Thoracic aorta (tissue), 2 donors: ENCODE measurements around the gene PLEKHG3. TPM values are rescaled to one million over a fixed set of nuclear protein-coding genes. Genes with fewer than 3 reads are reported as not detected.

ENCODE experiments used
- ATAC-seq: fragments of 150-250 bp; one replicate; pipeline ENCODE4 v1.8.0; 2017; ENCODE audit warnings: low read depth; ENCODE audit not compliant: insufficient number of reproducible peaks, low FRiP score
- DNase-seq: peaks from one replicate; pipeline ENCODE4 v3.0.0-alpha.2; 2020; ENCODE audit warnings: low spot score
- H3K27ac ChIP-seq, 2 donors: fragments of 200-600 bp; sonication (generic); 1 replicate in 1 of 2; 2 replicates in 1 of 2; pipeline ENCODE4 v1.5.1; 2016; ENCODE audit warnings: mild to moderate bottlenecking in 2 of 2, moderate library complexity in 2 of 2
- H3K27me3 ChIP-seq: fragments of 200-600 bp; sonication (generic); replicated peaks from 2 replicates; pipeline ENCODE4 v1.6.0; 2016; ENCODE audit warnings: mild to moderate bottlenecking; ENCODE audit not compliant: insufficient read depth
- H3K36me3 ChIP-seq: fragments of 200-600 bp; sonication (generic); one replicate; pipeline ENCODE4 v1.5.1; 2016
- H3K4me1 ChIP-seq, 2 donors: fragments of 200-600 bp; sonication (generic); 1 replicate in 1 of 2; 2 replicates in 1 of 2; pipeline versions ENCODE4 v1.5.1 to v1.6.0; 2016; ENCODE audit warnings: low read depth in 2 of 2, mild to moderate bottlenecking in 1 of 2; ENCODE audit not compliant: control insufficient read depth in 1 of 2
- H3K4me3 ChIP-seq: fragments of 200-600 bp; sonication (generic); 2 replicates; pipeline ENCODE4 v1.5.1; 2016; ENCODE audit warnings: mild to moderate bottlenecking
- H3K9me3 ChIP-seq: fragments of 200-600 bp; sonication (generic); 2 replicates; pipeline ENCODE4 v1.5.1; 2016
- total RNA-seq, 2 donors: library from RNA; depleted of rRNA; stranded (reverse); fragments of >200 nt; gene quantifications; one replicate each; pipeline versions ENCODE4 v1.1.0 to v1.2.3, GENCODE V29; 2016
- TF ChIP-seq, protein P1 (sequence below): fragments of 200-600 bp; sonication (generic); IDR thresholded peaks from one replicate; pipeline ENCODE4 v1.5.1; 2019; ENCODE audit warnings: antibody characterized with exemption

Gene PLEKHG3
- total RNA-seq, 2 donors from 2014 or later = 63.2 to 71.5 TPM

DNA sequence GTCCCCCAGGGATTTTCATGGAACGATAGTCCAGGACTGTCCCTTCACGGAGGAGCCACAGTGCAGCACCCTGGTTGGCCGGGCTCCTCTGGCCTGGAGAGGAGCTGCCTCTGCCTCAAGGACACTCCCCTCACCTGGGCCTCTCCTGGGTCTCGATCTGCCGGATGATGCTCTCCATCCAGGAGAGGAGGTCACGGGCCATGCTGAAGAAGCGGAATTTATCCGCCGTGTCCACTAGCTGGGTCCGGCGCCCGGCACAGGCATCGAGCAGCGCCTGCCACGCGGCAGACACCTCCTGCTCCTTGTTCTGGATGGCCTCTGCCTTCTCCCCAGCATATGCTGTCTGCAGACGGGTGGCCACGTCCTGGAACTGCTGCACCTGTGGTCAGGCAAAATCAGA lies 66.5 kb downstream of the PLEKHG3 start:
- TF ChIP-seq, protein P1, sequence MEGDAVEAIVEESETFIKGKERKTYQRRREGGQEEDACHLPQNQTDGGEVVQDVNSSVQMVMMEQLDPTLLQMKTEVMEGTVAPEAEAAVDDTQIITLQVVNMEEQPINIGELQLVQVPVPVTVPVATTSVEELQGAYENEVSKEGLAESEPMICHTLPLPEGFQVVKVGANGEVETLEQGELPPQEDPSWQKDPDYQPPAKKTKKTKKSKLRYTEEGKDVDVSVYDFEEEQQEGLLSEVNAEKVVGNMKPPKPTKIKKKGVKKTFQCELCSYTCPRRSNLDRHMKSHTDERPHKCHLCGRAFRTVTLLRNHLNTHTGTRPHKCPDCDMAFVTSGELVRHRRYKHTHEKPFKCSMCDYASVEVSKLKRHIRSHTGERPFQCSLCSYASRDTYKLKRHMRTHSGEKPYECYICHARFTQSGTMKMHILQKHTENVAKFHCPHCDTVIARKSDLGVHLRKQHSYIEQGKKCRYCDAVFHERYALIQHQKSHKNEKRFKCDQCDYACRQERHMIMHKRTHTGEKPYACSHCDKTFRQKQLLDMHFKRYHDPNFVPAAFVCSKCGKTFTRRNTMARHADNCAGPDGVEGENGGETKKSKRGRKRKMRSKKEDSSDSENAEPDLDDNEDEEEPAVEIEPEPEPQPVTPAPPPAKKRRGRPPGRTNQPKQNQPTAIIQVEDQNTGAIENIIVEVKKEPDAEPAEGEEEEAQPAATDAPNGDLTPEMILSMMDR = no peak
- DNase-seq (no peak), ATAC-seq (no peak)
- Histone ChIP-seq H3K4me1 (no peaks in the 10 kb centered on the region), H3K27ac (no peak overlapping the region), H3K4me3 (no peak overlapping the region), H3K9me3 (no peaks in the 10 kb centered on the region), H3K36me3 (no peaks in the 10 kb centered on the region), H3K27me3 (no peaks in the 10 kb centered on the region)

DNA sequence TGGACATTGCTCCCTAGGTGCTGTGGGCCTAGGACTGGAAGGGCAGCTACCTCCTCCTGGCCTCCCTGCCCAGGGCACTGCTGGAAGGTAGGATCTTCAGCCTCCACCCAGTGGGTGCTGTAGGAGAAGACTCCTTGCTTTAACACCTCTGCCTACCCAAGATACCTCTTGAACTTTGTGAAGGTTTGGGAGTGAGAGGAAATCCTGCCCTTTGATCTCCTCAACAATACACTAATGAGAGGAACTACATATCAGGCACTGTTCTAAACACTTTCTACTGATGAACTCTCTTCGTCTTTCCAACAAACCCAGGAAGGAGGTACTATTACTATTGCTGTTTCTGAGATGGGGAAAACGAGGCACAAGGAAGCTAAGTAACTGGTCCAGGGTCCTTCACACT lies 66.9 kb downstream of the PLEKHG3 start:
- Histone ChIP-seq H3K4me1 (no peaks in the 10 kb centered on the region), H3K4me3 (no peak overlapping the region), H3K27me3 (no peaks in the 10 kb centered on the region), H3K27ac (no peak overlapping the region), H3K36me3 (no peaks in the 10 kb centered on the region), H3K9me3 (no peaks in the 10 kb centered on the region)
- TF ChIP-seq, protein P1 = no peak
- no peak for DNase-seq
- ATAC-seq = no peak

DNA sequence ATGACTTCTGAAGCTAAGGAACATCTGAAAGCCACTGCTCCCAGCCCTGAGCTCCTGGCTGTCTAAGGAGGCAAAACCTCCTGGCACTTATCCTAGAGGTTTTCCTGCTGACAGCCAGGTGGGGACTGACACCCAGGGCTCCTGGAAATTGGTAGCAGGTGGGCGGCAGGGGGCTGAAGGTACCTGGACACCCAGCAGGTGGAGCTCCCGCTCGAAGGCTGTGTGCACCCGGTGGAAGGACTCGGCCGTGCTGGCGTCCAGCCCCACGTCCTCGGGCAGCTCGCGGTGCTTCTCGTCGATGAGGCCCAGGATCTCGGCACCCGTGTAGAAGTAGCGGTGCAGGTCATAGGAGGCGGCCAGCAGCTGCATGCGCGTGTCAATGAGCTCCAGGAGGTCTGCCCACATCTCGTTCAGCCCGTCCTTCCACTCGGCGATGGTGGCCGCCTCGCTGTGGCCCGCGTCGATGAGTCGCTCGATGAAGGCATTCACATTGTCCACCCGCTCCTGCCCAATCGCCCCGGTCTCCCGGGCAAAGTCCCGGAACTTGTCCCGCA lies 68.2 kb downstream of the PLEKHG3 start:
- H3K36me3 ChIP-seq = no peaks in the 10 kb centered on the region
- no peak for ATAC-seq
- TF ChIP-seq, protein P1 = no peak

DNA sequence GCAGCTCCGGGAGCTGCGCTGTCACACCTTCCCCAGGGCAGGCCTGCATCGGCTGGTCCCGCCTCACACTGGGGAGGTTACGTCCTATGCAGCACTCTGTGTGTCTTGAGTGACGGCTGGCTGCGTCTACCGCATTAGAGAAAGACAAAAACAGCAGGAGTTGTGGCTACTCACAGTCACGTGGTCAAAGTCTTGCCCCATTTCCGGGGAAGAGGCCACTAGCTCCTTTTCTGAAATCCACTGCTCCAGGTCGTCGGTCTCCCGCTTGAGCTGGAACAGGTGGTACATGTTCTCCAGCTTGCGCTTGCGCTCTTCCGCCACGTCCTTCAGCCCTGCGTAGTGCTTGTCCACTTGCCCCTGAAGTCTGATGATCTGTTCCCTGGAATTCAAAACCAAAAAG lies 68.8 kb downstream of the PLEKHG3 start:
- no peaks in the 10 kb centered on the region for H3K9me3 ChIP-seq
- no peaks in the 10 kb centered on the region for H3K27me3 ChIP-seq
- no peak overlapping the region for H3K27ac ChIP-seq
- ATAC-seq (no peak), DNase-seq (no peak)
- H3K4me3 ChIP-seq = no peak overlapping the region
- no peaks in the 10 kb centered on the region for H3K36me3 ChIP-seq
- no peaks in the 10 kb centered on the region for H3K4me1 ChIP-seq
- TF ChIP-seq, protein P1 = no peak

More for the DNA sequence above, 68.2 kb downstream of the PLEKHG3 start:
- H3K9me3 ChIP-seq = no peaks in the 10 kb centered on the region
- no peaks in the 10 kb centered on the region for H3K4me1 ChIP-seq
- no peaks in the 10 kb centered on the region for H3K27me3 ChIP-seq
- no peak overlapping the region for H3K4me3 ChIP-seq
- no peak for DNase-seq
- H3K27ac ChIP-seq = no peak overlapping the region

DNA sequence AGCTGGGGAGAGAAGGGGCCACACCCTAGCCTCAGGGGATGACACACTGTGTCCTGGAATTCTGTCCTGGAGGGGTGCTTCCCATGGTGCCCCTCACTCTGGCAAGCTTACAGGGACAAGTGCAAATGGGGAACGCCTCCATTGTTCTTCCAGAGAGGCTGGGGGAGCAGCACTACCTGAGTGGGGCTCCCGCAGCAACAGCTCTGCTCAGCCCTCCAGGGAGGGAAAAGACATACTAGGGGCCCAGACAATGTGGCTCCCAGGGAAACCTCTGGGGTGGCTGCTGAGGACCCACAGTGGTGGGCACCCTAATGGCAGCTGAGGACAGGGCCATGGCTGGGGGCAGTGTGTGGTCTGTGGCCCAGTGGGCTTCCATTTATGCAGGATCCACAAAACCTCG lies 69.4 kb downstream of the PLEKHG3 start:
- Histone ChIP-seq H3K9me3 (no peaks in the 10 kb centered on the region), H3K27ac (no peak overlapping the region), H3K4me1 (no peaks in the 10 kb centered on the region), H3K4me3 (no peak overlapping the region), H3K27me3 (no peaks in the 10 kb centered on the region), H3K36me3 (no peaks in the 10 kb centered on the region)
- ATAC-seq (no peak), DNase-seq (no peak)
- TF ChIP-seq, protein P1 = no peak
